Mesodermal cell (in vitro differentiated cells): Measurements from ENCODE around the gene SIX1.

Experiments
- H3K27ac ChIP-seq: 2 replicates; pipeline ENCODE4 v1.7.0; 2013; ENCODE audit warnings: mild to moderate bottlenecking, low read depth, low read length, moderate library complexity; ENCODE audit not compliant: severe bottlenecking
- H3K36me3 ChIP-seq: 2 replicates; pipeline ENCODE4 v1.7.1; 2013; ENCODE audit warnings: mild to moderate bottlenecking, low read length, moderate library complexity; ENCODE audit not compliant: control insufficient read depth, insufficient read depth
- H3K4me1 ChIP-seq: one replicate; pipeline ENCODE4 v1.7.1; 2013; ENCODE audit warnings: mild to moderate bottlenecking, low read length; ENCODE audit not compliant: insufficient read depth, control insufficient read depth, poor library complexity, severe bottlenecking
- H3K4me3 ChIP-seq: 2 replicates; pipeline ENCODE4 v1.7.0; 2013; ENCODE audit warnings: low read length, control low read depth, mild to moderate bottlenecking; ENCODE audit not compliant: insufficient read depth, poor library complexity, severe bottlenecking; ENCODE audit errors: extremely low read depth
- H3K9me3 ChIP-seq: 2 replicates; pipeline ENCODE4 v1.7.1; 2013; ENCODE audit warnings: mild to moderate bottlenecking, low read length, moderate library complexity; ENCODE audit not compliant: control insufficient read depth
- WGBS, 2 experiments: methylation state at CpG; one replicate each; pipeline ENCODE4 v1.1.5; 2013; ENCODE audit warnings: missing lambda C conversion rate in 2 of 2; ENCODE audit not compliant: insufficient coverage in 2 of 2; 5-methylcytosine and 5-hydroxymethylcytosine counted together

The SIX1 gene

GRCh38 chr14:60655119-60655897 is 6.0 kb upstream of the SIX1 start:
- H3K36me3 ChIP-seq: no peaks in the 10 kb centered on the region
- 0 to 3% methylated on average over 1 to 16 of the region's 29 CpGs for WGBS, 2 experiments
- no peak overlapping the region for H3K4me3 ChIP-seq
- peaks cover 10% of the 10 kb centered on the region for H3K4me1 ChIP-seq
- H3K27ac ChIP-seq: no peak overlapping the region
- no peaks in the 10 kb centered on the region for H3K9me3 ChIP-seq

DNA sequence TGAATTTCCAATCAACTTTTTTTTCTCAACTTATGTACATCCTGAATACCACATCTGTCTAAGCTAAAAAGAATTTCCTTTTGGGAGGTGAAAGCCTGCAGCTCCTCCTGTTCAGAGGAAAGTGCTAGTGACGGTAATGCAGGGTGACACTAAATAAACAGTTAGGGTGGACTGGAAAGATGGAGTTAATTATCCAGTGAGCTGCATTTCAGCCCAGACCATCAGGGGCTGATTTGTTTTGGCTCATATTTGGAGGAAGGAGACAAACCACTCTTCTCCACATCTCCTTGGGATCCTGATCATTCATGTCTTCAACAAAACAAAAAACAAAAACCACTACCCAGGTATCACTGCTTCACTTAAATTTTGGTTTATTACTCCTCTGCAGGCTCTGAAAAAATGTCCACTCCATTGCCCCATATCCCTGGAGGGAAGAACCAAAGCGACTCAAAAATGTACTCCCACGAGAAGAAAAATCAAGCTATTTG is 5.1 kb upstream of the SIX1 start:
- no peak overlapping the region for H3K4me3 ChIP-seq
- H3K9me3 ChIP-seq: no peaks in the 10 kb centered on the region
- H3K27ac ChIP-seq: no peak overlapping the region
- no peaks in the 10 kb centered on the region for H3K36me3 ChIP-seq
- H3K4me1 ChIP-seq: peaks cover 10% of the 10 kb centered on the region
- WGBS, 2 experiments: 0 to 7% methylated on average over 1 to 3 of the region's 3 CpGs

DNA sequence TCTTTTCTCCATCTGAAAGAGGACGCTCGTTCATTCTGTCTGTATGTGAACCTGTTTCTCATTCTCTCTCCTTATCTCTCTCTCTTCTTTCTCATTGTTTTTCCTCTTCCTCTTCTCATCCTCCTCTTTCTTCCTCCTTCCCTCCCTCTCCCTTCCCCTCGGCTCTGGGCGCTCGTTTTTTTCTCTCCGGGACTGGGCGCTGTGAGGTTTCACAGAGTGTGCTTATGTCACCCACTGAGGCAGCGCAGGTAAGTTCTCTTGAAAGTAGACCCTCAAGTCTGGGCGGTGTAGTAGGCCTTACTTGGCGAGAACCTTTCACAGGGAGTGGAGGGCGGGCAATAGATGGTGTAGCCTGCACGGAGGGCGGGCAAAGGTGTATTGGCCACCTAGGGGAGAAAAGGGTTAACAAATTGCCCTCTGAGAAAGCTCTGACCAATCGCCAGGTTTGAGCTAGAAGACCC is 4.5 kb upstream of the SIX1 start:
- no peaks in the 10 kb centered on the region for H3K36me3 ChIP-seq
- H3K4me3 ChIP-seq: no peak overlapping the region
- 0 to 6% methylated on average over 7 to 12 of the region's 14 CpGs for WGBS, 2 experiments
- no peak overlapping the region for H3K27ac ChIP-seq
- H3K4me1 ChIP-seq: peaks cover 10% of the 10 kb centered on the region
- no peaks in the 10 kb centered on the region for H3K9me3 ChIP-seq

DNA sequence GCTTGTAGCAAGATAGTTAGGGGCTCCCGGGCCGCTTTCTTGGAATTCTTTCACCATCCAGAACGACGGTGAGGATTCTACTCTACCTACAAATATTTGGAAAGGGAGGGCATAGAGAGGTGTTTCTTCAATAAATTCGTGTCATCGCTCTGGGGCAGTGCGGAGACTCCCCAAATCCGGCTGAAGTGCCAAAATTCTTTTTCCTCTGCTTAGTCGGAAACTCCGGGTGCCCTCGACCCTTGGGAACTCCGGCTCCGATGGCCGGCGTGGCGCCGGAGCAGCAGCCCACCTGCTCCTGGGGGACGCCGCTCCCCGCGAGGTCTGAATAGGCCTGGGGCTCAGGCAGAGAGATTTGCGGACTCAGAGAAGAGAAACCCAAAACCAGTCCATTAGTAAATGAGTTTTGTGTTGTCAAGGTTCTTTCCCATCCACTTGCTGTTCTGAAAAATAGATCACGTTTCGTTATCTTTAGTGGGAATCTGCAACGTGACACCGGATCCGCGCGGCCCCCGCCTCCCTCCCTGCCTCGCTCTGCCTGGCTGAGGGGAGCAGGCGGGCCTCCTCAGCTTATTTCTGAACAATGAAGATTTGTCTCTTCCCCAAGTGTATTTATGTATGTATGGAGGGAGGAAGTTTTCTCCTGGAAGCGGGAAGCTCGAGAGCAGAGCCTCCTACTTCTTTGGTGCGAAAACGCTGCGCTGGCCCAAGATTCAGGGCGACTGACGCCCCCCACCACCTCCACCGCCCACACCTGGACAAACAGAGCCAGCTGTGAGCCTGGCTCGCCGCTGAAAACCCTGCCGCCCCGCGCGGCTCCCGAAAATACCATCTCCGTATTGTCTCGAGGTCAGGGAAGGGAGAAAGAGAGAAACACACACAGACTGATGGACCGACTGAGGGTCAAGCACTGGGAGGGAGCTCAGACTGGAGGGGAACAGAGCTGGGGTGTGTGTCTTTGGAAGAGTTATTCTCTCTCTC is 3.7 kb upstream of the SIX1 start:
- Histone ChIP-seq H3K4me1 (peaks cover 10% of the 10 kb centered on the region), H3K27ac (no peak overlapping the region), H3K4me3 (no peak overlapping the region), H3K9me3 (no peaks in the 10 kb centered on the region), H3K36me3 (no peaks in the 10 kb centered on the region)
- WGBS, 2 experiments: 0 to 1% methylated on average over 28 to 38 of the region's 50 CpGs

- 0 to 1% methylated on average over 26 to 27 of the region's 38 CpGs for WGBS, 2 experiments
- Histone ChIP-seq H3K4me1 (peaks cover 10% of the 10 kb centered on the region), H3K27ac (no peak overlapping the region), H3K9me3 (no peaks in the 10 kb centered on the region), H3K36me3 (no peaks in the 10 kb centered on the region), H3K4me3 (no peak overlapping the region)
Observed at GRCh38 chr14:60651796-60652673, 2.8 kb upstream of the SIX1 start.

DNA sequence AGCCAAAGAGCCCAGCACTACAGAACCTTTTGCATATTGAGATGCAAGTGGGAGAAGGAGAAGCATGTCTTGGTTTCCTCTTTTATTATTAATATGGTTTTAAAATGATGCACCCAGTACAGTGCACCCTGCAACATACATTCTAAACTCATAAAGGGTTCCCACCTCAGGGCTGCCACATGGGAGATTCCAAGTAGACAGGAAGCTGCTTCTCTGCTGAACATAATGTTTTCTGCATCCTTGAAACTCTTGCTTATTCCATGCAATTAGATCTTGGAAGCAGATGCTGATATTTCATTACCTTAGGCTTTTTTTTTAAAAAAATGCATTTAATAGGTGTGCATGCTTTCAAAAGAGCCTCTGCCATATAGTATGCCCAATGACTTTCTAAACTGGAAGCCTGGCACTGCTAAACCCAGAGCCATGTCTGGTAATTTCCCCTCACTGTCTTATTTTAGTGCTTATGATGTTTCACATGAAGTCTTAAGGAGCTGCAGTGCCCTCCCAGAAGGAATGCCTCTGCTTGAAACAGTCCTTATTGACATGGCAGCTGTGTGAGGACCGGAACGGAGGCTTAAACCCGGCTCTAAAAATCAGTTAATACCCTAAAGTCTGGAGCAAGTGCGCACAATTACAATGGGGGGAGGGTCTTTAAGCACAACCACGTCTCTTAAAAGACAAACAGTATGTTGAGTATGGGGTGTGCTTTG is 2.0 kb upstream of the SIX1 start:
- H3K9me3 ChIP-seq: no peaks in the 10 kb centered on the region
- H3K27ac ChIP-seq: no peak overlapping the region
- H3K36me3 ChIP-seq: no peaks in the 10 kb centered on the region
- WGBS, 2 experiments: 0% methylated on average over 5 of the region's 5 CpGs
- H3K4me3 ChIP-seq: no peak overlapping the region
- H3K4me1 ChIP-seq: peaks cover 10% of the 10 kb centered on the region

GRCh38 chr14:60650373-60650961 is 1.2 kb upstream of the SIX1 start:
- Histone ChIP-seq H3K9me3 (no peaks in the 10 kb centered on the region), H3K4me3 (no peak overlapping the region), H3K36me3 (no peaks in the 10 kb centered on the region), H3K27ac (no peak overlapping the region), H3K4me1 (peaks cover 10% of the 10 kb centered on the region)
- 0 to 3% methylated on average over 4 to 8 of the region's 11 CpGs for WGBS, 2 experiments

GRCh38 chr14:60649875-60650372 is 647 bp upstream of the SIX1 start:
- H3K36me3 ChIP-seq: no peaks in the 10 kb centered on the region

GRCh38 chr14:60648249-60648933 is 886 bp downstream of the SIX1 start:
- no peak overlapping the region for H3K27ac ChIP-seq
- 1% methylated on average over 38 to 47 of the region's 61 CpGs for WGBS, 2 experiments

More at GRCh38 chr14:60649875-60650372, 647 bp upstream of the SIX1 start:
- peaks cover 10% of the 10 kb centered on the region for H3K4me1 ChIP-seq
- 0 to 1% methylated on average over 9 to 13 of the region's 15 CpGs for WGBS, 2 experiments
- no peak overlapping the region for H3K27ac ChIP-seq
- peak overlapping the region; percentile 30 for H3K4me3 ChIP-seq
- H3K9me3 ChIP-seq: no peaks in the 10 kb centered on the region

More at GRCh38 chr14:60648249-60648933, 886 bp downstream of the SIX1 start:
- H3K36me3 ChIP-seq: no peaks in the 10 kb centered on the region
- peak overlapping the region; percentile 30 for H3K4me3 ChIP-seq
- peaks cover 12% of the 10 kb centered on the region for H3K4me1 ChIP-seq
- H3K9me3 ChIP-seq: no peaks in the 10 kb centered on the region
